Measurements from ENCODE around the gene PCDHGB3.

- no peak for TF ChIP-seq EZH2 (IDR thresholded peaks at IDR 0.05; ENCODE audit: borderline replicate concordance, insufficient read depth, low read depth, low read length, poor library complexity, severe bottlenecking)
- TF ChIP-seq CTCF (IDR thresholded peaks at IDR 0.05), result no peak
These were observed 14.6 kb downstream of the PCDHGB3 start for GRCh38 chr5:141384471-141385267.
